GM12891 (cell line): ENCODE results near the gene TOB1.

Experiments used
- PAX5 ChIP-seq: IDR thresholded peaks from 2 replicates; pipeline ENCODE4 v1.6.1; 2011; ENCODE audit warnings: low read length, moderate library complexity, mild to moderate bottlenecking; ENCODE audit not compliant: insufficient read depth, severe bottlenecking
- POLR2A ChIP-seq: IDR thresholded peaks from 2 replicates; pipeline ENCODE4 v1.6.1; 2011; ENCODE audit warnings: low read depth, low read length, control low read depth
- POLR2AphosphoS5 ChIP-seq: IDR thresholded peaks from 2 replicates; pipeline ENCODE4 v1.6.1; 2011; ENCODE audit warnings: low read depth, low read length, control low read depth
- TAF1 ChIP-seq: IDR thresholded peaks from 2 replicates; pipeline ENCODE4 v1.6.1; 2011; ENCODE audit warnings: low read depth, low read length, control low read depth

- TF ChIP-seq POLR2A (no peak), PAX5 (no peak), TAF1 (no peak), POLR2AphosphoS5 (no peak)
Observed at GRCh38 chr17:50877838-50878237, 11.7 kb upstream of the TOB1 start.
